Peyer's patch (tissue), 4 donors: ENCODE measurements around the gene CNTN4.

Source experiments
- CTCF ChIP-seq, 6 experiments: fragments of 450-650 bp in 4 of 6; fragments of 200-600 bp in 2 of 6; sonication (generic) in 1 of 6; IDR thresholded peaks; one replicate each; pipeline ENCODE4 v1.5.1; 2017 to 2019; ENCODE audit warnings: antibody characterized with exemption in 6 of 6, mild to moderate bottlenecking in 3 of 6, moderate library complexity in 1 of 6
- POLR2A ChIP-seq, 2 donors: fragments of 450-650 bp; IDR thresholded peaks; one replicate each; pipeline ENCODE4 v1.5.1; 2017; ENCODE audit warnings: antibody characterized with exemption in 2 of 2, mild to moderate bottlenecking in 2 of 2, moderate library complexity in 2 of 2

- TF ChIP-seq POLR2A (IDR thresholded peaks at IDR 0.05) (no peak), CTCF (IDR thresholded peaks at IDR 0.05) (no peak)
Measured at GRCh38 chr3:2352134-2352762, 253.6 kb downstream of the CNTN4 start.
